ENCODE data around the gene TCF15. TPM values are rescaled to one million over a fixed set of nuclear protein-coding genes. Genes with fewer than 3 reads are reported as not detected.
"Not testable (repeated sequence)": the region's sequence is repeated elsewhere in the genome, so short reads cannot be mapped to it uniquely, and the experiment has no call there.

The TCF15 gene
- total and polyA plus RNA-seq, 2 donors: 0.42 to 0.62 TPM

- WGBS: 95% methylated on average over 11 of the region's 11 CpGs
- H3K4me1 ChIP-seq (ENCODE audit: control insufficient read depth in 2 of 2, insufficient read depth in 2 of 2, low read length in 2 of 2): peaks cover 0 to 5% of the 10 kb centered on the region in 2 donors
- no peak overlapping the region for H3K27ac ChIP-seq (ENCODE audit: low read depth in 1 of 2, low read length in 1 of 2)
- DNase-seq (ENCODE audit: low read depth in 6 of 9, low spot score in 9 of 9): no peak
- no peak overlapping the region for H3K4me3 ChIP-seq (ENCODE audit: low read length in 2 of 2)
- H3K9me3 ChIP-seq (ENCODE audit: control insufficient read depth in 2 of 2, insufficient read depth in 1 of 2, low read length in 1 of 2): no peaks in the 10 kb centered on the region
- peaks cover 8 to 31% of the 10 kb centered on the region in 2 donors for H3K27me3 ChIP-seq (ENCODE audit: control insufficient read depth in 2 of 2, insufficient read depth in 1 of 2, low read length in 1 of 2)
- H3K36me3 ChIP-seq (ENCODE audit: control insufficient read depth in 2 of 2, insufficient read depth in 2 of 2, low read length in 1 of 2): no peaks in the 10 kb centered on the region
Observed at GRCh38 chr20:644692-645317, 34.7 kb upstream of the TCF15 start.

DNA sequence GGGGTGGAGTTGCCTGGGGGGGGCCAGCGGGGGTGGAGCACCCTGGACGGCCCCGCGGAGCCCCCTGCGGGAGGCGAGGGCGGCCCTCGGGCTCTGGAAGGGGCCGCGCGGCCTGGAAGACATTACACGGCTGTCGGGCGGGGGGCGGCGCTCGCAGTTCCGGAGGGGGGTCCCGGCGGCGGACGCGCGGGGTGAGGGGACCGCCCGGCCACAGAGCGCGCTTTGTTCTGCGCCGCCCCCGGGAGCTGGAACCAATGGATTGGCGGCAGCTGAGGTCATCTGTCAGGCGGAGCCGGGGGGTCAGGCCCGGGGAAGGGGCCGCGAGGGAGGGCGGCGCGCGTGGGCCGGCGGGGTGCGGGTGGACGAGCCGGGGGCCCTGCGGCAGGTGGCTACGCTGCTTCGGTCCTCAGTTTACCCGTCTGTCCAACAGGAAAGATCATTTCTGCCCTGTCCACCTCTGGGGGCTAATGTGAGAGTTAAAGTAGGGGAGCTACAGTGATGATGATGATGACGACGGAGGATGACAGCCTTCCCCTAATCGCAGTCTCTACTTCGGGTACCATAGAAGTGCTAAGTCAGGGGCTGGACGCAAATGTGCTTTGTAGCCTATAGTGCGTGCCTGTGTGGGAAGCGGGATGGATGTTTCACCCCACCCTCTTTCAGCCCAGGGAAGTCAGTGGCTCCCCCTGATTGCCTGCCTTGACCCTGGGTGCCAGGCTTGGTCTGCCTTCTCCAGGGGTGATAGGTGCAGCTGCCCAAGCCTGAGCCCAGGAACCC, 32.5 kb upstream of the TCF15 start:
- Histone ChIP-seq H3K4me3 (ENCODE audit: low read length in 2 of 2) (no peak overlapping the region), H3K36me3 (ENCODE audit: control insufficient read depth in 2 of 2, insufficient read depth in 2 of 2, low read length in 1 of 2) (no peaks in the 10 kb centered on the region), H3K9me3 (ENCODE audit: control insufficient read depth in 2 of 2, insufficient read depth in 1 of 2, low read length in 1 of 2) (no peaks in the 10 kb centered on the region), H3K4me1 (ENCODE audit: control insufficient read depth in 2 of 2, insufficient read depth in 2 of 2, low read length in 2 of 2) (peaks cover 0 to 5% of the 10 kb centered on the region in 2 donors), H3K27ac (ENCODE audit: low read depth in 1 of 2, low read length in 1 of 2) (no peak overlapping the region), H3K27me3 (ENCODE audit: control insufficient read depth in 2 of 2, insufficient read depth in 1 of 2, low read length in 1 of 2) (peaks cover 8 to 31% of the 10 kb centered on the region in 2 donors)
- WGBS: 9% methylated on average over 56 of the region's 57 CpGs
- DNase-seq (ENCODE audit: low read depth in 6 of 9, low spot score in 9 of 9): no peak

DNA sequence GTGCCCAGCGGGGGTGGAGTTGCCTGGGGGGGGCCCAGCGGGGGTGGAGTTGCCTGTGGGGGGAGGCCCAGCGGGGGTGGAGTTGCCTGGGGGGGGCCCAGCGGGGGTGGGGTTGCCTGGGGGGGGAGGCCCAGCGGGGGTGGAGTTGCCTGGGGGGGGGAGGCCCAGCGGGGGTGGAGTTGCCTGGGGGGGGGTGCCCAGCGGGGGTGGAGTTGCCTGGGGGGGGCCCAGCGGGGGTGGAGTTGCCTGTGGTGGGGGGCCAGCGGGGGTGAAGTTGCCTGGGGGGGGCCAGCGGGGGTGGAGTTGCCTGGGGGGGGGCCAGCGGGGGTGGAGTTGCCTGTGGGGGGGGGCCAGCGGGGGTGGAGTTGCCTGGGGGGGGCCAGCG, 31.9 kb upstream of the TCF15 start:
- not testable (repeated sequence) for H3K36me3 ChIP-seq (ENCODE audit: control insufficient read depth in 2 of 2, insufficient read depth in 2 of 2, low read length in 1 of 2); H3K4me1 ChIP-seq (ENCODE audit: control insufficient read depth in 2 of 2, insufficient read depth in 2 of 2, low read length in 2 of 2); H3K4me3 ChIP-seq (ENCODE audit: low read length in 2 of 2); H3K27ac ChIP-seq (ENCODE audit: low read depth in 1 of 2, low read length in 1 of 2); H3K9me3 ChIP-seq (ENCODE audit: control insufficient read depth in 2 of 2, insufficient read depth in 1 of 2, low read length in 1 of 2); DNase-seq (ENCODE audit: low read depth in 6 of 9, low spot score in 9 of 9)
- WGBS: 45% methylated on average over 5 of the region's 13 CpGs
- H3K27me3 ChIP-seq (ENCODE audit: control insufficient read depth in 2 of 2, insufficient read depth in 1 of 2, low read length in 1 of 2): peaks cover 8 to 31% of the 10 kb centered on the region in 2 donors

DNA sequence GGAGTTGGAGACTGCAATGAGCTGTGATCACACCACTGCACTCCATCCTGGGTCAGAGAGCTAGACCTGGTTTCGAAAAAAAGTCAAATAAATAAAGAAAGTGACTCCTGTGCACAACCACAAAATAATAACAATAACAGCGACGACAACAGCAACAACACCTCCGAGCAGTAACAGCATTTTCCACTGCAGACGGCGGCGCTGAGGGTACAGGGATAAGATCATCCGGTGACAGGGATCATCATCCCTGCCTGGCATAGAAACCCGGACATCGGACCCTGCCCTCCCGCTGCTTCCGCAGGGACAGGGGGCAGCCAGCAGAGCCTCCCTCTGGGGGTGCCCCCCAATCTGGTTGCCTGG, 31.4 kb upstream of the TCF15 start:
- H3K27me3 ChIP-seq (ENCODE audit: control insufficient read depth in 2 of 2, insufficient read depth in 1 of 2, low read length in 1 of 2): peaks cover 8 to 31% of the 10 kb centered on the region in 2 donors
- 87% methylated on average over 12 of the region's 12 CpGs for WGBS
- H3K27ac ChIP-seq (ENCODE audit: low read depth in 1 of 2, low read length in 1 of 2): no peak overlapping the region
- DNase-seq (ENCODE audit: low read depth in 6 of 9, low spot score in 9 of 9): no peak
- H3K36me3 ChIP-seq (ENCODE audit: control insufficient read depth in 2 of 2, insufficient read depth in 2 of 2, low read length in 1 of 2): no peaks in the 10 kb centered on the region
- no peak overlapping the region for H3K4me3 ChIP-seq (ENCODE audit: low read length in 2 of 2)
- no peaks in the 10 kb centered on the region for H3K9me3 ChIP-seq (ENCODE audit: control insufficient read depth in 2 of 2, insufficient read depth in 1 of 2, low read length in 1 of 2)
- peaks cover 0 to 5% of the 10 kb centered on the region in 2 donors for H3K4me1 ChIP-seq (ENCODE audit: control insufficient read depth in 2 of 2, insufficient read depth in 2 of 2, low read length in 2 of 2)

- Histone ChIP-seq H3K36me3 (ENCODE audit: control insufficient read depth in 2 of 2, insufficient read depth in 2 of 2, low read length in 1 of 2) (no peaks in the 10 kb centered on the region), H3K4me3 (ENCODE audit: low read length in 2 of 2) (no peak overlapping the region), H3K27me3 (ENCODE audit: control insufficient read depth in 2 of 2, insufficient read depth in 1 of 2, low read length in 1 of 2) (peaks cover 8 to 31% of the 10 kb centered on the region in 2 donors), H3K4me1 (ENCODE audit: control insufficient read depth in 2 of 2, insufficient read depth in 2 of 2, low read length in 2 of 2) (peaks cover 0 to 5% of the 10 kb centered on the region in 2 donors), H3K27ac (ENCODE audit: low read depth in 1 of 2, low read length in 1 of 2) (no peak overlapping the region), H3K9me3 (ENCODE audit: control insufficient read depth in 2 of 2, insufficient read depth in 1 of 2, low read length in 1 of 2) (no peaks in the 10 kb centered on the region)
- DNase-seq (ENCODE audit: low read depth in 6 of 9, low spot score in 9 of 9): no peak
- 89% methylated on average over 11 of the region's 11 CpGs for WGBS
Observed at GRCh38 chr20:640674-641515, 30.8 kb upstream of the TCF15 start.

GRCh38 chr20:638579-638978, 28.5 kb upstream of the TCF15 start:
- WGBS: 96% methylated on average over 1 of the region's 1 CpG
- no peak overlapping the region for H3K27ac ChIP-seq (ENCODE audit: low read depth in 1 of 2, low read length in 1 of 2)
- no peak overlapping the region for H3K4me3 ChIP-seq (ENCODE audit: low read length in 2 of 2)
- no peaks in the 10 kb centered on the region for H3K36me3 ChIP-seq (ENCODE audit: control insufficient read depth in 2 of 2, insufficient read depth in 2 of 2, low read length in 1 of 2)
- no peaks in the 10 kb centered on the region for H3K4me1 ChIP-seq (ENCODE audit: control insufficient read depth in 2 of 2, insufficient read depth in 2 of 2, low read length in 2 of 2)
- no peaks in the 10 kb centered on the region for H3K9me3 ChIP-seq (ENCODE audit: control insufficient read depth in 2 of 2, insufficient read depth in 1 of 2, low read length in 1 of 2)
- peaks cover 8 to 17% of the 10 kb centered on the region in 2 donors for H3K27me3 ChIP-seq (ENCODE audit: control insufficient read depth in 2 of 2, insufficient read depth in 1 of 2, low read length in 1 of 2)
- no peak for DNase-seq (ENCODE audit: low read depth in 6 of 9, low spot score in 9 of 9)

DNA sequence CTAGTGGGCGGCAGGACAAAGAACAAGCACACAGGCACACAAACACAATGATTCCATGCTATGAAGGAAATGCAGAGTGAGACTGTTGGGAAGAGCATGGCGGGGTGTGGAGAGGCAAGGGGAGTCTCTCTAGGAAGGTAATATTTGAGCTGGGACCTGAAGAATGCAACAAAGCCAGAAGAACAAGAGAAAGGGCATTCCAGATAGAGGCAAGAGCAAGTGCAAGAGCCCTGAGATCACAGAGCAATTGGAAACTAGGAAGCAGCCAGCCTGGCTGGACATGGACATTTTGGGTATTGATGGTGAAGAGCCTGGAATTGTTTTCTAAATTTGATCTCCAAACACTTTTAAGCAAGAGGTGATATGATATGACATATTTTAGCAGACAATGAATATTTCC, 27.4 kb upstream of the TCF15 start:
- Histone ChIP-seq H3K27me3 (ENCODE audit: control insufficient read depth in 2 of 2, insufficient read depth in 1 of 2, low read length in 1 of 2) (peaks cover 3 to 7% of the 10 kb centered on the region in 2 donors), H3K4me3 (ENCODE audit: low read length in 2 of 2) (no peak overlapping the region), H3K9me3 (ENCODE audit: control insufficient read depth in 2 of 2, insufficient read depth in 1 of 2, low read length in 1 of 2) (no peaks in the 10 kb centered on the region), H3K27ac (ENCODE audit: low read depth in 1 of 2, low read length in 1 of 2) (no peak overlapping the region), H3K4me1 (ENCODE audit: control insufficient read depth in 2 of 2, insufficient read depth in 2 of 2, low read length in 2 of 2) (no peaks in the 10 kb centered on the region), H3K36me3 (ENCODE audit: control insufficient read depth in 2 of 2, insufficient read depth in 2 of 2, low read length in 1 of 2) (no peaks in the 10 kb centered on the region)
- DNase-seq (ENCODE audit: low read depth in 6 of 9, low spot score in 9 of 9): no peak
- WGBS: 94% methylated on average over 2 of the region's 2 CpGs

DNA sequence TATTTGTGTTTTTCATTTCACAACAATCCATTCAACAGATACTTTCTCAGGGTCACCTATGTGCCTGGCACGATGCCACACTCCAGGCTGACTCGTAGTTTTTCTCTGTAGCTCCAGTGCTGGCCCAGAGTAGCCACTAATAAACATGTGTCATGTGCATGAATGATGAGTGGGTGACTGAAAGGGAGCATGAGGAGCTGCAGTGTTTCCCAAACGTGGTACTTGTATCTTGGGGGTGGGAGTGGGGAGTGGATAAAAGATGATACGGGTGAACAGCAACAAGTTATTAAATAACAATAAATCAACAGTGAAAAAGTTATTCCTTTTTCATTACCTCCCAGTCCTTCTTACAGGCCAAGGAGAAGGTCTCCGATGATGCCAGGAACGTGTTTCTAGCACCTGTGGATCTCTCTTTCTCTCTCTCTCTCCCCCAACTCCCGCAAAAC, 25.8 kb upstream of the TCF15 start:
- 83% methylated on average over 7 of the region's 7 CpGs for WGBS
- Histone ChIP-seq H3K36me3 (ENCODE audit: control insufficient read depth in 2 of 2, insufficient read depth in 2 of 2, low read length in 1 of 2) (no peaks in the 10 kb centered on the region), H3K27me3 (ENCODE audit: control insufficient read depth in 2 of 2, insufficient read depth in 1 of 2, low read length in 1 of 2) (peaks cover 0 to 2% of the 10 kb centered on the region in 2 donors), H3K27ac (ENCODE audit: low read depth in 1 of 2, low read length in 1 of 2) (no peak overlapping the region), H3K9me3 (ENCODE audit: control insufficient read depth in 2 of 2, insufficient read depth in 1 of 2, low read length in 1 of 2) (no peaks in the 10 kb centered on the region), H3K4me1 (ENCODE audit: control insufficient read depth in 2 of 2, insufficient read depth in 2 of 2, low read length in 2 of 2) (no peaks in the 10 kb centered on the region), H3K4me3 (ENCODE audit: low read length in 2 of 2) (no peak overlapping the region)
- DNase-seq (ENCODE audit: low read depth in 6 of 9, low spot score in 9 of 9): no peak

All from thymus (tissue), 11 donors.